GM13976 (cell line): Measurements from ENCODE around the gene TBC1D16.

Source experiments
- DNase-seq: peaks from one replicate; pipeline ENCODE4 v3.0.0; 2012; ENCODE audit warnings: low spot score
- in situ Hi-C: fragments of 300-500 bp; cut with MboI; formaldehyde crosslinking; loops from one replicate; pipeline ENCODE4 v1.12.0; 2022; ENCODE audit warnings: low sequenced_read_pairs, mixed read lengths, inconsistent platforms; ENCODE audit not compliant: unreplicated experiment
- TF ChIP-seq, protein P1 (sequence below): IDR thresholded peaks from 2 replicates; pipeline ENCODE4 v1.5.1; 2012; ENCODE audit warnings: borderline replicate concordance, mild to moderate bottlenecking; ENCODE audit not compliant: insufficient read depth; ENCODE audit errors: extremely low read depth, missing control alignments, control extremely low read depth

Gene TBC1D16

DNA sequence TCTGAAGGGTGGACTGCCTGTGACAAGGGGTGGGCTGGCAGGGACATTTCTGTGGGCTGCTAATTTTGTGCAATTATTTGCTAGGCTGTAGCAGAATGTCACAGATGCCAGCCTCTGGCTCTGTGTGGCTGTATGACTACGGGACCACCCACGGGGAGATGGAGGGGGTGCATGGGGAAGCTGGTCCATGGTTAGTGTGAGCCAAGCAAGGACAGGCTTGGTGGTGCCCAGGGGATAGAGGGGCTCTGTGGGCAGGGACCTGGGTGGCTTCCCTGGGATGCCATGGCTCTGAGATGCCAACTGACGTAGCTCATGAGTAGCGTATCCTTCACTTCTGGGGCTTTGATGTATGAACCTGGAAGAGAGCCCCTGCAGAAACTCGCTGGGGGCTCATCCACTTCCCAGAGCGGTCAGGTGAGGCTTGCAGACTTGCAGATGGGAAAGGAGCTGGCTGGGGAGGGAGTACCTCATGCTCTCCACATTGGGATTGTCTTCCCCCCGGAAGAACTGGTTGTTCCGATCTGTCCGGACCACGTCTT lies 87.2 kb downstream of the TBC1D16 start:
- TF ChIP-seq, protein P1, sequence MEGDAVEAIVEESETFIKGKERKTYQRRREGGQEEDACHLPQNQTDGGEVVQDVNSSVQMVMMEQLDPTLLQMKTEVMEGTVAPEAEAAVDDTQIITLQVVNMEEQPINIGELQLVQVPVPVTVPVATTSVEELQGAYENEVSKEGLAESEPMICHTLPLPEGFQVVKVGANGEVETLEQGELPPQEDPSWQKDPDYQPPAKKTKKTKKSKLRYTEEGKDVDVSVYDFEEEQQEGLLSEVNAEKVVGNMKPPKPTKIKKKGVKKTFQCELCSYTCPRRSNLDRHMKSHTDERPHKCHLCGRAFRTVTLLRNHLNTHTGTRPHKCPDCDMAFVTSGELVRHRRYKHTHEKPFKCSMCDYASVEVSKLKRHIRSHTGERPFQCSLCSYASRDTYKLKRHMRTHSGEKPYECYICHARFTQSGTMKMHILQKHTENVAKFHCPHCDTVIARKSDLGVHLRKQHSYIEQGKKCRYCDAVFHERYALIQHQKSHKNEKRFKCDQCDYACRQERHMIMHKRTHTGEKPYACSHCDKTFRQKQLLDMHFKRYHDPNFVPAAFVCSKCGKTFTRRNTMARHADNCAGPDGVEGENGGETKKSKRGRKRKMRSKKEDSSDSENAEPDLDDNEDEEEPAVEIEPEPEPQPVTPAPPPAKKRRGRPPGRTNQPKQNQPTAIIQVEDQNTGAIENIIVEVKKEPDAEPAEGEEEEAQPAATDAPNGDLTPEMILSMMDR, result no peak
- in situ Hi-C loops, result no loop called here
- DNase-seq, result no peak

DNA sequence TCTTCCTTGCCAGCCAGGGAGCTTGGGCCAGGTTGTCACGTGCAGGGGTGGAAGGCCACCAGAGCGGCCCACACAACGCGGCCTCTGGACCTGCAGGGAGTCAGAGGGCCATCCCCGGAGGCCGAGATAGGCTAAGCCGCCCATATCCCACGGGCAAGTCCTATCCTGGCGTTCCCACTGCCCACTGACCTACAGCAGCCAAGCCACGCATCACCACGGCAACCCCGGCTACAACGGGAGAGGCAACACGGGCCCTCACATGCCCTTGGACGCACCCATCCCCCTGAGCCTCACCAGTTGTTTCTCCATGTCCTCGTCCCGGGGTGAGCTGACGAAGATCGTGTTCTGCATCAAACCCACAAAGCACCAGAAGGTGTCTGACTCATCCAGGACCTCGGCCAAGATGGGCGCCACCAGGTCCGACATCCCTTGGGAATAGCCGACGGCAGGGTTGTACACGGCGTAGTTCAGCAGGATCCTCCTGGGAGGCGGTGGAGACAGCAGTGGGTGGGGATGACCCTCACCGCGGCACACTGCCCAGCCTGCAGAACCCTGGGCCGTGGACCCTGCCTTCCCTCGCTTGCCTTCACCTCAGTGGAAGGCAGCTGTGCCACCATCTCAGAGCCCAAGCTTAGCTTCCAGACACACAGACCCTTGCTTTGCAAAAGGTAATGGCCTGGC lies 88.2 kb downstream of the TBC1D16 start:
- in situ Hi-C loops, result no loop called here
- DNase-seq, result no peak
- TF ChIP-seq, protein P1, result no peak

DNA sequence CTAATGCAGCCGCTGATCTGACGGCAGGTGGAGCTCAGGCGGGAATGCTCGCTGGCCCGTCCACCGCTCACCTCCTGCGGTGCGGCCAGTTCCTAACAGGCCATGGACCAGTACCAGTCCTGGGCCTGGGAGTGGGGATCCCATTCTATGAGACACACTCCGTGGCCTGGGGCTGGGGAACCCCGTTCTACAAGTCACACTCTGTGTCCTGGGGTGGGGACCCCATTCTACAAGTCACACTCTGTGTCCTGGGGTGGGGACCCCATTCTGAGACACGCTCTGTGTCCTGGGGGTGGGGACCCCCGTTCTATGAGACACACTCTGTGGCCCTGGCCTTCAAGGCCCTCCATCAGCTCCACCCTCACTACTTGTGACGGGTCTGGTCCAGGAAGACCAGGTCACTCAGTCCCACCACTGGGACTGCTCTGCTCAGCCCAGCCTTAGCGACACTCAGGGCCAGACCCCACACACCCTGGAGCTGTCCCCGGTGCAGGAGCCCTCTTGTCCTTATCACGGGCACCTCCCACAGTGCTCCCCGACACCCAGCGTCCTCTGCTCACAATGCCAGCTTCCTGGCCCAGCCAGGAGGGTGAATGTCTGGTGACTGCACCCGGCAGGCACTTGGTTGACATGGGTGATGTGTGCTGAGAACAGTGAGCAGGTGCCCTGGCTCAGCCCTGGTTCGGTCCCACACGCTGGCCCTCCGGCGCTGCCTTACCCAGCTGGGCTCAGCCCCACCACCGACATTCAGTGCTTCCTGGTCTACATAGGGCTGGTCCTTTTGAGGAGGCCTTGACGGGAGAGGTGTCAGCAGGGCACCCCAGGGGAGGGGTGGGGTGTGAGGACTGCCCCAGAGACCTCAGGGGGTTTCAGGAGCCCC lies 89.1 kb downstream of the TBC1D16 start:
- TF ChIP-seq, protein P1, result no peak
- DNase-seq, result no peak
- in situ Hi-C loops, result no loop called here

DNA sequence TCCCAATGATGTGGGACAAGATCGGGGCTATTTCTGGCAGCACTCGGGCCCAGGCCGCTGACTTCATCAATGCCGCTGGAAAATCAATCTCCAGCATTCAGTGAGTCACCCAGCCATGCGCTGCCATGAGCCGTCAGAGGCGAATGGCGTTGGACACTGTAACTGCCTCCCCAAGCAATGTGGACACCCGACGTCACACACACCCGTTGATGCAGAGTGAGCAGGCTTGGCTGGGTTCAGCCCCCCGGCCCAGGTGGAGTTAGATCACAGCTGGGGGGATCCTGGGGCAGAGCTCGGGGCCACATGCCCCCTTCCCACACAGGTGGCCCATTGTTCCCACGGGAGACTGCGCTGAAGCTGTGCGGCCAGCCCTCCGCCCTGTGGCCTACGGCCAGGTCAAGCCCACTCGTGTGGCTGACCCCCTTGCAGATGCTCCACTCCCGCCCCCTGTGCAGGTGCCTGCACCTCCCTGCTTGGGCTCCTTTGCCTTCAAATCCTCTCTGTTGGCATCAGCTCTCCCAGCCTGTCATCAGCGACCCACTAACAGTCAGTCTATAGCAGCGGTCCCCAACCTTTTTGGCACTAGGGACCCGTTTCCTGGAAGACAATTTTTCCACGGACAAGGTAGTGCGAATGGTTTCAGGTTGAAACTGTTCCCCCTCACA lies 89.9 kb downstream of the TBC1D16 start:
- in situ Hi-C loops, result no loop called here
- no peak for DNase-seq
- TF ChIP-seq, protein P1, result no peak

DNA sequence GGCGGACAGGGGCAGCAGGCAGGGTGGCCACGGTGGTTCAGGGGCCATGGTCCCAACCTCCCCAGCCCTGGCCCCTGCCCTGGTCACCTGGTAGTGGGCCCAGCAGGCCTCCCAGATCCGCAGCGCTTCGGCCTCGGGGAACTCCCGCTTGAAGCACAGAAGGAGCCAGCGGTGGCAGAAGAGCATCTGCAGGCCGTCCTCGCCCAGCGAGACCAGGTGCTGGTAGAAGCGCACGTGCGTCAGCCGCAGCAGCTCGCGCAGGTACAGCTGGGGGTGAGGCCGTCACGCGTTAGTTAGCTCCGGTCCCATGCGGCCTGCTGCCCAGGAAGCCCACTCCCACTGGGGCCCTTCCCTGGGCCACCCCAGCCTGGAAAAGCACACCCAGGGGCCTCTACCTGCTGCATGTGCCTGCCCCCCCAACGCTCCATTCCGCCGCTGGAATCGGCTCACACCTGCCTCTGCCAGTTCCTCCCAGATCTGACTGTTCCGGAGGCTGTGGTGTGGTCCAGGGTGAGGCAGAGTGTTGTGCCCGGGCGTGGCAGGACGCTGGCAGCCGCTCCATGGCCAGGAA lies 90.8 kb downstream of the TBC1D16 start:
- no peak for DNase-seq
- in situ Hi-C loops, result no loop called here
- TF ChIP-seq, protein P1, result no peak

DNA sequence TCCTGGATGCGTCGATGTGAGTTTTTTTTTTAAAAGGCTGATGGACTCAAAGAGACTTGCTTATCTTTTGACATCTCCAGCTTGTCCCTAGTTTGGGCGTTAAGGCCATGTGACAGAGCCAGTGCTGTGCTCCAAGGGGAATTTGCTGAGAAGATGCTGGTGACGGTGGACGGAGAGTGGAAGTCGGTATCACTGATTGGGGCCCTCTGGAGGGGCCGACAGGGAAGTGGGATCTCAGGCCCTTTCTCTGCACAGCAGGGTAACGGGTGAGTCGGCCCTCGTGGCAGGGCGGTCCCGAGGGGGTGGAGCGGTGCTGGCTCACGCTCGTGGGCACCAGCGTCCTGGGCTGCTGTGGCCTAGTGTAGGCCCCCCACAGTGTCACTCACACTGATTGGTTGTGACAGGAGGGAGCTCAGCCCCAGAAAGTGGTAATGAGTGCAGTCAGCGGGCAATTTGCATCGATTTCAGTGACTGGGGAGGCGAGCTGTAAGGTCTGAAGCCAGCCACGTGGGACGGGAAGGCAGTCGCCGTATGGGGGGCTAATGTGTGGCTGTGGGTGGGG lies 91.3 kb downstream of the TBC1D16 start:
- DNase-seq, result no peak
- TF ChIP-seq, protein P1, result no peak
- in situ Hi-C loops, result no loop called here
